Measurements from ENCODE around the gene GADL1.

Gene GADL1

DNA sequence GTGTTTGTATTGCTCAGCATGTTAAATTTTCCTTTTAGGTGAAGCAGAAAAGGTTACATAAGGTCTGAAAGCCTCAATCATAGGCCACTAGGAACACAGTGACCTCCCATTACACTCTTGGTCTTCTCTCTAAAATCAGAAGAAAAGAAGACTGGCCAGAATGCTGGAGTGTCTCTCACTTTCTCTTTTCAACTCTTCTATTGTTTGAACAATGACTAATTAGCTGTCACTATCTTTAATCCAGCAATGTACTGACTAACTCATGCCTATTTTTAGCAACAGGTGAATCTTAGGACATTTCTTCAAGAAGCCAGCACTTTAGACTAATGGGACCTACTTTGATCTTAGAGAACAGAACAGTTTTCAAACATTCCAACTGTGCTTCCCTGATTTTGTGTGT is 145.2 kb downstream of the GADL1 start:
- H3K27me3 ChIP-seq (ENCODE audit: control insufficient read depth, low read length), result 0 out of 2 replicates have a peak, but pooled peaks cover 9% of the 10 kb centered on the region
- H3K4me3 ChIP-seq (ENCODE audit: low read length), result no peak overlapping the region
- no peaks in the 10 kb centered on the region for H3F3A ChIP-seq (ENCODE audit: control insufficient read depth, insufficient read depth)
- H3K36me3 ChIP-seq (ENCODE audit: control insufficient read depth, low read length), result no peaks in the 10 kb centered on the region
- H4K20me1 ChIP-seq (ENCODE audit: control insufficient read depth, insufficient read depth, low read depth, low read length), result no peaks in the 10 kb centered on the region
- H3K9me3 ChIP-seq (ENCODE audit: control insufficient read depth, insufficient read depth, low read length), result no peaks in the 10 kb centered on the region
- TF ChIP-seq, protein P1, sequence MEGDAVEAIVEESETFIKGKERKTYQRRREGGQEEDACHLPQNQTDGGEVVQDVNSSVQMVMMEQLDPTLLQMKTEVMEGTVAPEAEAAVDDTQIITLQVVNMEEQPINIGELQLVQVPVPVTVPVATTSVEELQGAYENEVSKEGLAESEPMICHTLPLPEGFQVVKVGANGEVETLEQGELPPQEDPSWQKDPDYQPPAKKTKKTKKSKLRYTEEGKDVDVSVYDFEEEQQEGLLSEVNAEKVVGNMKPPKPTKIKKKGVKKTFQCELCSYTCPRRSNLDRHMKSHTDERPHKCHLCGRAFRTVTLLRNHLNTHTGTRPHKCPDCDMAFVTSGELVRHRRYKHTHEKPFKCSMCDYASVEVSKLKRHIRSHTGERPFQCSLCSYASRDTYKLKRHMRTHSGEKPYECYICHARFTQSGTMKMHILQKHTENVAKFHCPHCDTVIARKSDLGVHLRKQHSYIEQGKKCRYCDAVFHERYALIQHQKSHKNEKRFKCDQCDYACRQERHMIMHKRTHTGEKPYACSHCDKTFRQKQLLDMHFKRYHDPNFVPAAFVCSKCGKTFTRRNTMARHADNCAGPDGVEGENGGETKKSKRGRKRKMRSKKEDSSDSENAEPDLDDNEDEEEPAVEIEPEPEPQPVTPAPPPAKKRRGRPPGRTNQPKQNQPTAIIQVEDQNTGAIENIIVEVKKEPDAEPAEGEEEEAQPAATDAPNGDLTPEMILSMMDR (IDR thresholded peaks at IDR 0.05; ENCODE audit: low read depth, low read length, poor library complexity, severe bottlenecking), result no peak
- no peak for TF ChIP-seq EZH2phosphoT487 (IDR thresholded peaks at IDR 0.05; ENCODE audit: borderline replicate concordance, low read length)
- H3K4me2 ChIP-seq (ENCODE audit: low read length), result no peak overlapping the region
- H3K79me2 ChIP-seq (ENCODE audit: control insufficient read depth, low read length), result no peaks in the 10 kb centered on the region
- no peak overlapping the region for H3K27ac ChIP-seq (ENCODE audit: low read depth, low read length)
- H3K9me2 ChIP-seq (replicated peaks; ENCODE audit: control insufficient read depth, low read length), result no peaks in the 10 kb centered on the region
- no peaks in the 10 kb centered on the region for H3K4me1 ChIP-seq (ENCODE audit: control insufficient read depth, low read length)

DNA sequence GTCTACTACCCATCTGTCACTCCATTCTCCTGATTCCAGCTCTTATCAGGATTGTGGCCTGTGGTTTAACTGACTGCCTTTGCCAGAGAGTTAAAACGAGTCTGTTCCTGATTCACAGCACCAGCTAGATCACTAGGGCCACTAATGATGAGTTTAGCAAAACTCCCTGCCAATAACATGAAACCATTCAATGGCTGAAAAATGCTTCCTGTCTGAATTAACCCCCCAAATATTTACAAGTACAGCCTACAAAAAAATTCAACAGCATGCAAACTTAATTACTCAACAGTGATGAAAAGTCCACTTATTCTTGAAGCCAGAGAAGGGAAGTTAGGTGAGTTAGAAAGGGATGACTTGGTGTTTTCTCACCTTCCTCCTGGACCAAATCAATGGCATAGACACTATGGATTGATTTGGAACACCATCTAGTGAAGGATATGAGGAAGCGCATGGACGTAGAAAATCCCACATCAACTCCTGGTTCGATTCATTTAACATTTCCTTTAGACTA is 146.6 kb downstream of the GADL1 start:
- Histone ChIP-seq H4K20me1 (ENCODE audit: control insufficient read depth, insufficient read depth, low read depth, low read length) (no peaks in the 10 kb centered on the region), H3F3A (ENCODE audit: control insufficient read depth, insufficient read depth) (no peaks in the 10 kb centered on the region), H3K27me3 (ENCODE audit: control insufficient read depth, low read length) (0 out of 2 replicates have a peak, but pooled peaks cover 9% of the 10 kb centered on the region), H3K9me2 (replicated peaks; ENCODE audit: control insufficient read depth, low read length) (no peaks in the 10 kb centered on the region), H3K36me3 (ENCODE audit: control insufficient read depth, low read length) (no peaks in the 10 kb centered on the region), H3K27ac (ENCODE audit: low read depth, low read length) (no peak overlapping the region), H3K4me3 (ENCODE audit: low read length) (no peak overlapping the region), H3K9me3 (ENCODE audit: control insufficient read depth, insufficient read depth, low read length) (no peaks in the 10 kb centered on the region), H3K4me1 (ENCODE audit: control insufficient read depth, low read length) (no peaks in the 10 kb centered on the region), H3K4me2 (ENCODE audit: low read length) (no peak overlapping the region), H3K79me2 (ENCODE audit: control insufficient read depth, low read length) (no peaks in the 10 kb centered on the region)
- TF ChIP-seq, protein P1 (IDR thresholded peaks at IDR 0.05; ENCODE audit: low read depth, low read length, poor library complexity, severe bottlenecking), result peak; percentile 41
- TF ChIP-seq EZH2phosphoT487 (IDR thresholded peaks at IDR 0.05; ENCODE audit: borderline replicate concordance, low read length), result no peak

DNA sequence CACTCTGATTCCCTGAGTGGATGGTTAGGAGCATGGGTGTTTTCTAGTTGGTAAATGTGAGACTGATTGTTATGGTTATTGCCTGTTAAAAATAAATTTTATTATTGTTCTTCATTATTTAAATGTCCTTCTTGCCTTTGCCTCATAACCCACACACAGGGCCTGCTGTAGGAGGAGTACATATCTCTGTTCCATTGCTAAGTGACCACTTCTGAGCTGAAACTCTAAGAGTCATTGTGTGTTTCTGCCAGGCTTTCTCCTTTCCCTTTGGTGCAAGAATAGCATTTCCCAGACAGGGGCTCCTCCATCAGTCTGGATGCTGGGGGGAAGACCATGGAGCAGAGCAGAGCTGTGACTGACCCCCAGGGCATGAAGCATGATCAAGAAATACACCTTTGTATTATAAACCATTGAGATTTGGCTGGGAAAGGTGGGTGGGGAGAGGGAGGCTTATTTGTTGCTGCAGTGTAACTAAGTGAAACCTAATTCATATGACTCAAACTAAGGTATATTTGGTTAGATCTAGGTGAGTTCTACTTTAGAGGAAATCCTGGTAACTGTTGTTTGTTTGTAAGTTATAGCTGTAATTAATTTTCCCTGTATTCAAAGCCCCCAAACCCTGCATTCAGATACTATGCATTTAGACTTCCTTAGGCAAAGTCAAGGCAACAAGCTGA is 150.7 kb downstream of the GADL1 start:
- TF ChIP-seq, protein P1 (IDR thresholded peaks at IDR 0.05; ENCODE audit: low read depth, low read length, poor library complexity, severe bottlenecking), result no peak
- no peak for TF ChIP-seq EZH2phosphoT487 (IDR thresholded peaks at IDR 0.05; ENCODE audit: borderline replicate concordance, low read length)

More for the DNA sequence above, 150.7 kb downstream of the GADL1 start:
- Histone ChIP-seq H3K4me2 (ENCODE audit: low read length) (no peak overlapping the region), H4K20me1 (ENCODE audit: control insufficient read depth, insufficient read depth, low read depth, low read length) (no peaks in the 10 kb centered on the region), H3K27ac (ENCODE audit: low read depth, low read length) (no peak overlapping the region), H3K36me3 (ENCODE audit: control insufficient read depth, low read length) (no peaks in the 10 kb centered on the region), H3K9me3 (ENCODE audit: control insufficient read depth, insufficient read depth, low read length) (no peaks in the 10 kb centered on the region), H3K4me3 (ENCODE audit: low read length) (no peak overlapping the region), H3K27me3 (ENCODE audit: control insufficient read depth, low read length) (no peaks in the 10 kb centered on the region), H3K79me2 (ENCODE audit: control insufficient read depth, low read length) (no peaks in the 10 kb centered on the region), H3F3A (ENCODE audit: control insufficient read depth, insufficient read depth) (no peaks in the 10 kb centered on the region), H3K9me2 (replicated peaks; ENCODE audit: control insufficient read depth, low read length) (no peaks in the 10 kb centered on the region), H3K4me1 (ENCODE audit: control insufficient read depth, low read length) (no peaks in the 10 kb centered on the region)

Data from DOHH2 (cell line).